Dermis microvascular lymphatic vessel endothelial cell (primary cell): ENCODE data around the gene FSHR. TPM values are rescaled to one million over a fixed set of nuclear protein-coding genes. Genes with fewer than 3 reads are reported as not detected.

Experiments
- DNase-seq, 2 donors: peaks; one replicate each; pipeline versions ENCODE4 v3.0.0 to v3.0.0-alpha.2; 2010; ENCODE audit warnings: low read depth in 2 of 2
- total RNA-seq: library from RNA; depleted of rRNA; stranded (reverse); fragments of >200 nt; gene quantifications from 2 replicates; pipeline ENCODE4 v1.2.1, GENCODE V29; 2014

FSHR gene
- total RNA-seq, 1 donor from 2014 or later: not detected

- no peak for DNase-seq
Measured at GRCh38 chr2:48961009-48961408, 193.3 kb downstream of the FSHR start.

GRCh38 chr2:48954935-48955334, 199.4 kb downstream of the FSHR start:
- DNase-seq: no peak

- no peak for DNase-seq
Measured at GRCh38 chr2:48954311-48954710, 200.0 kb downstream of the FSHR start.

- no peak for DNase-seq
Measured at GRCh38 chr2:48952614-48953013, 201.7 kb downstream of the FSHR start.

- DNase-seq: no peak
Measured at GRCh38 chr2:48952143-48952542, 202.2 kb downstream of the FSHR start.

GRCh38 chr2:48948400-48949125, 205.8 kb downstream of the FSHR start:
- no peak for DNase-seq

- peak; percentile 28 to 49 for DNase-seq
Measured at GRCh38 chr2:48946449-48947048, 207.8 kb downstream of the FSHR start.

GRCh38 chr2:48944956-48945355, 209.4 kb downstream of the FSHR start:
- no peak for DNase-seq

- DNase-seq: no peak
Measured at GRCh38 chr2:48943436-48943835, 210.9 kb downstream of the FSHR start.

GRCh38 chr2:48941908-48942307, 212.4 kb downstream of the FSHR start:
- no peak for DNase-seq

GRCh38 chr2:48941456-48941855, 212.9 kb downstream of the FSHR start:
- no peak for DNase-seq

- no peak for DNase-seq
Measured at GRCh38 chr2:48940606-48941005, 213.7 kb downstream of the FSHR start.

GRCh38 chr2:48939232-48939631, 215.1 kb downstream of the FSHR start:
- no peak for DNase-seq

GRCh38 chr2:48938231-48938630, 216.1 kb downstream of the FSHR start:
- no peak for DNase-seq

GRCh38 chr2:48934807-48935206, 219.5 kb downstream of the FSHR start:
- DNase-seq: no peak

- no peak for DNase-seq
Measured at GRCh38 chr2:48933828-48934497, 220.4 kb downstream of the FSHR start.

- no peak for DNase-seq
Measured at GRCh38 chr2:48932667-48933066, 221.6 kb downstream of the FSHR start.

GRCh38 chr2:48929571-48930301, 224.6 kb downstream of the FSHR start:
- no peak for DNase-seq

GRCh38 chr2:48927355-48927754, 227.0 kb downstream of the FSHR start:
- DNase-seq: no peak

- DNase-seq: no peak
Measured at GRCh38 chr2:48915884-48916283, 238.4 kb downstream of the FSHR start.

GRCh38 chr2:48915227-48915626, 239.1 kb downstream of the FSHR start:
- no peak for DNase-seq

- no peak for DNase-seq
Measured at GRCh38 chr2:48914477-48915089, 239.7 kb downstream of the FSHR start.
